A673 (cell line): Measurements from ENCODE around the gene THRB. TPM values are rescaled to one million over a fixed set of nuclear protein-coding genes. Genes with fewer than 3 reads are reported as not detected.

Source experiments
- BruUV-seq: library from RNA; stranded (reverse); fragments of 400-500 nt; replicated peaks from 2 replicates; lab custom pipeline; 2021; lab: Mats Ljungman, UMichigan
- CTCF ChIA-PET: fragments of 300-600 bp; sonication (Branson Sonifier 250); formaldehyde crosslinking; loops from one replicate; lab custom pipeline; 2022; ENCODE audit warnings: antibody characterized with exemption; lab: Charles Lee
- POLR2A ChIA-PET: fragments of 300-600 bp; sonication (Branson Sonifier 250); formaldehyde crosslinking; loops from one replicate; lab custom pipeline; 2022; ENCODE audit warnings: antibody characterized with exemption; ENCODE audit not compliant: low non-redundant PET; lab: Charles Lee
- DNase-seq: peaks from one replicate; pipeline ENCODE4 v3.0.0-alpha.2; 2015; ENCODE audit warnings: low spot score
- H3K27ac ChIP-seq: fragments of 200-600 bp; sonication (generic); 2 replicates; pipeline ENCODE4 v1.5.1; 2016; ENCODE audit warnings: mixed run types, low read depth, mild to moderate bottlenecking, mixed read lengths, antibody characterized with exemption, low read length; ENCODE audit not compliant: poor library complexity, severe bottlenecking
- H3K27me3 ChIP-seq: fragments of 200-600 bp; sonication (generic); replicated peaks from 2 replicates; pipeline ENCODE4 v1.6.1; 2017; ENCODE audit warnings: mixed run types, low read depth, mild to moderate bottlenecking, mixed read lengths, antibody characterized with exemption, low read length; ENCODE audit not compliant: insufficient read depth, poor library complexity
- H3K36me3 ChIP-seq: fragments of 200-600 bp; sonication (generic); 2 replicates; pipeline ENCODE4 v1.6.1; 2016; ENCODE audit warnings: mixed run types, mild to moderate bottlenecking, mixed read lengths, antibody characterized with exemption, low read length; ENCODE audit not compliant: insufficient read depth, poor library complexity, severe bottlenecking
- H3K4me1 ChIP-seq: fragments of 200-600 bp; sonication (generic); 2 replicates; pipeline ENCODE4 v1.6.1; 2017; ENCODE audit warnings: mixed run types, mild to moderate bottlenecking, mixed read lengths, antibody characterized with exemption, low read length; ENCODE audit not compliant: insufficient read depth, poor library complexity, severe bottlenecking
- H3K4me3 ChIP-seq: fragments of 200-600 bp; sonication (generic); 2 replicates; pipeline ENCODE4 v1.5.1; 2016; ENCODE audit warnings: low read depth, mixed run types, mild to moderate bottlenecking, mixed read lengths, low read length; ENCODE audit not compliant: poor library complexity, severe bottlenecking
- H3K9me3 ChIP-seq: fragments of 200-600 bp; sonication (generic); 2 replicates; pipeline ENCODE4 v1.6.1; 2016; ENCODE audit warnings: mixed run types, low read depth, mild to moderate bottlenecking, mixed read lengths, antibody characterized with exemption, low read length; ENCODE audit not compliant: poor library complexity, severe bottlenecking
- EZH2 ChIP-seq: fragments of 200-600 bp; sonication (generic); IDR thresholded peaks from 2 replicates; pipeline ENCODE4 v1.6.1; 2017; ENCODE audit warnings: borderline replicate concordance, low read depth, mild to moderate bottlenecking, mixed read lengths, antibody characterized with exemption, low read length; ENCODE audit not compliant: poor library complexity, severe bottlenecking
- intact Hi-C: fragments of 100-400 bp; cut with micrococcal nuclease; formaldehyde crosslinking; loops from one replicate; pipeline ENCODE4 v1.10.0; 2022; ENCODE audit not compliant: unreplicated experiment
- total RNA-seq: library from RNA; stranded (reverse); gene quantifications from 2 replicates; pipeline ENCODE4 v1.2.3, GENCODE V29; 2021
- TF ChIP-seq, protein P1 (sequence below): fragments of 300-800, 200-600 bp; sonication (generic); conservative IDR thresholded peaks from 2 replicates; pipeline ENCODE4 v1.5.1; 2017; ENCODE audit warnings: low read depth, mild to moderate bottlenecking, antibody characterized with exemption, low read length, moderate library complexity, mixed read lengths

The THRB gene
- total RNA-seq, 1 experiment from 2014 or later: 0.11 TPM

GRCh38 chr3:24211381-24211780, 283.3 kb downstream of the THRB start:
- TF ChIP-seq, protein P1, sequence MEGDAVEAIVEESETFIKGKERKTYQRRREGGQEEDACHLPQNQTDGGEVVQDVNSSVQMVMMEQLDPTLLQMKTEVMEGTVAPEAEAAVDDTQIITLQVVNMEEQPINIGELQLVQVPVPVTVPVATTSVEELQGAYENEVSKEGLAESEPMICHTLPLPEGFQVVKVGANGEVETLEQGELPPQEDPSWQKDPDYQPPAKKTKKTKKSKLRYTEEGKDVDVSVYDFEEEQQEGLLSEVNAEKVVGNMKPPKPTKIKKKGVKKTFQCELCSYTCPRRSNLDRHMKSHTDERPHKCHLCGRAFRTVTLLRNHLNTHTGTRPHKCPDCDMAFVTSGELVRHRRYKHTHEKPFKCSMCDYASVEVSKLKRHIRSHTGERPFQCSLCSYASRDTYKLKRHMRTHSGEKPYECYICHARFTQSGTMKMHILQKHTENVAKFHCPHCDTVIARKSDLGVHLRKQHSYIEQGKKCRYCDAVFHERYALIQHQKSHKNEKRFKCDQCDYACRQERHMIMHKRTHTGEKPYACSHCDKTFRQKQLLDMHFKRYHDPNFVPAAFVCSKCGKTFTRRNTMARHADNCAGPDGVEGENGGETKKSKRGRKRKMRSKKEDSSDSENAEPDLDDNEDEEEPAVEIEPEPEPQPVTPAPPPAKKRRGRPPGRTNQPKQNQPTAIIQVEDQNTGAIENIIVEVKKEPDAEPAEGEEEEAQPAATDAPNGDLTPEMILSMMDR: no peak
- TF ChIP-seq EZH2: no peak
- intact Hi-C loops: no loop called here
- ChIA-PET CTCF (no interaction called here), POLR2A (interaction anchor here (0.5 kb wide), 1 partner anchor 400 kb away, joined by 4 read pairs; no protein-coding TSS in a partner anchor)
- no peaks in the 10 kb centered on the region for H3K27me3 ChIP-seq
- H3K9me3 ChIP-seq: no peaks in the 10 kb centered on the region
- H3K36me3 ChIP-seq: no peaks in the 10 kb centered on the region
- H3K4me1 ChIP-seq: no peaks in the 10 kb centered on the region
- H3K4me3 ChIP-seq: no peak overlapping the region
- DNase-seq: no peak
- no TSS peak for BruUV-seq
- no peak overlapping the region for H3K27ac ChIP-seq

GRCh38 chr3:24202071-24202470, 292.6 kb downstream of the THRB start:
- H3K36me3 ChIP-seq: no peaks in the 10 kb centered on the region
- CTCF ChIA-PET: interaction anchor here (0.6 kb wide), 1 partner anchor 63 kb away, joined by 7 read pairs; no protein-coding TSS in a partner anchor
- TF ChIP-seq EZH2: no peak
- TF ChIP-seq, protein P1: no peak

DNA sequence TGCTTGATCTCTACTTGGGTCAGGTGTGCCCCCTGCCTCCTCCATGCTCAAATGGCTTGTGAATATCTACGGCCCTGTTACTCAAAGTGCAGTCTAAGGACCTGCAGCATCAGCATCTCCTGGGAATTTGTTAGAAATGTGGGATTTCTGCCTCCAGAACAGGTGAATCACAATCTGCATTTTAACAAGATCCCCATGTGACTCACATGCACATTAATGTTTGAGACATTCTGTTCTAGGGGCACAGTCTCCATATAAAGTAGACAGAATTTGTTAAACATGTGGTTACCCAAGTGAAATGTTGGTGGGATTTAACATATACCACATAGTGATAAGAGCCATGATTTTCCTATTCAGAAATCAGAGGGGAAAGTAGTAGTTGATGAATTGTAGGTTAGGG, 293.3 kb downstream of the THRB start:
- no peak for DNase-seq
- H3K4me1 ChIP-seq: no peaks in the 10 kb centered on the region
- no peaks in the 10 kb centered on the region for H3K9me3 ChIP-seq
- no peak overlapping the region for H3K27ac ChIP-seq
- no peak for TF ChIP-seq EZH2
- TF ChIP-seq, protein P1: no peak
- H3K4me3 ChIP-seq: no peak overlapping the region
- ChIA-PET CTCF (no interaction called here), POLR2A (no interaction called here)
- no peaks in the 10 kb centered on the region for H3K27me3 ChIP-seq
- no peaks in the 10 kb centered on the region for H3K36me3 ChIP-seq
- no TSS peak for BruUV-seq
- intact Hi-C loops: no loop called here

More at GRCh38 chr3:24202071-24202470, 292.6 kb downstream of the THRB start:
- DNase-seq: no peak
- intact Hi-C loops: no loop called here
- H3K9me3 ChIP-seq: no peaks in the 10 kb centered on the region
- H3K27ac ChIP-seq: no peak overlapping the region
- no peaks in the 10 kb centered on the region for H3K27me3 ChIP-seq
- H3K4me3 ChIP-seq: no peak overlapping the region
- BruUV-seq: no TSS peak
- no peaks in the 10 kb centered on the region for H3K4me1 ChIP-seq
- POLR2A ChIA-PET: no interaction called here
